ENCODE measurements around the gene EFCAB14. TPM values are rescaled to one million over a fixed set of nuclear protein-coding genes. Genes with fewer than 3 reads are reported as not detected.

The EFCAB14 gene
- total RNA-seq, 1 donor from 2014 or later, result 32.4 TPM

DNA sequence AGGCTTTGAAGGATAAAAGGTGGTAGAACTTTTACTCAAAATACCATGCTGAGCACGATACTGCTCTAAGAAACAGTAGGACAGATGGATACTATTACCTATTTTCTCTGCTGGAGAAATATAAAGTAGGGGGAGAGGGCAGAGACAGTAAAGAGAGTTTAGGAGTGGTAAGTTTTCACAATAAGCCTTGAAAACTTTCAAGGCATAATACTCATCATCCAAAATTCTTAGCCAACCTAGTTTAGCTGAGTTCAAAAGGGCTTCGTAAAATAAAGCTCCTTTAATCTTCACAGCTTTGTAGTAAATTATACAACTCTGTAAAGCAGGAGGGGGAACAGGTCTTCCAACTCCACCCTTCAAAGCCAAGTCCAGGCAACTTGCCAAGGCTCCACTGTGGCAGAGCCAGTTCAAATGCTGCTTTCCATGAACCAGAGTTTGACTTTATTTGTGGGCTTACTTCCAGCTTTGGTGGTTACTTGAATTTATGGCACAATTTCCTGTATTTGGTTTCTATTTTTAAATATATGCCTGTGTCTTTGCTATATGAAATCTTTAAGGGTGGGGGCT, 31.7 kb downstream of the EFCAB14 start:
- DNase-seq (ENCODE audit: low read depth), result peak; percentile 25
- no peak for FAIRE-seq
- Histone ChIP-seq H3K27me3 (ENCODE audit: control insufficient read depth, insufficient read depth, low read length) (no peaks in the 10 kb centered on the region), H3K36me3 (ENCODE audit: control insufficient read depth, insufficient read depth, low read length) (peaks cover 30% of the 10 kb centered on the region), H3K4me3 (ENCODE audit: low read depth, low read length) (no peak overlapping the region)
- TF ChIP-seq, protein P1, sequence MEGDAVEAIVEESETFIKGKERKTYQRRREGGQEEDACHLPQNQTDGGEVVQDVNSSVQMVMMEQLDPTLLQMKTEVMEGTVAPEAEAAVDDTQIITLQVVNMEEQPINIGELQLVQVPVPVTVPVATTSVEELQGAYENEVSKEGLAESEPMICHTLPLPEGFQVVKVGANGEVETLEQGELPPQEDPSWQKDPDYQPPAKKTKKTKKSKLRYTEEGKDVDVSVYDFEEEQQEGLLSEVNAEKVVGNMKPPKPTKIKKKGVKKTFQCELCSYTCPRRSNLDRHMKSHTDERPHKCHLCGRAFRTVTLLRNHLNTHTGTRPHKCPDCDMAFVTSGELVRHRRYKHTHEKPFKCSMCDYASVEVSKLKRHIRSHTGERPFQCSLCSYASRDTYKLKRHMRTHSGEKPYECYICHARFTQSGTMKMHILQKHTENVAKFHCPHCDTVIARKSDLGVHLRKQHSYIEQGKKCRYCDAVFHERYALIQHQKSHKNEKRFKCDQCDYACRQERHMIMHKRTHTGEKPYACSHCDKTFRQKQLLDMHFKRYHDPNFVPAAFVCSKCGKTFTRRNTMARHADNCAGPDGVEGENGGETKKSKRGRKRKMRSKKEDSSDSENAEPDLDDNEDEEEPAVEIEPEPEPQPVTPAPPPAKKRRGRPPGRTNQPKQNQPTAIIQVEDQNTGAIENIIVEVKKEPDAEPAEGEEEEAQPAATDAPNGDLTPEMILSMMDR (IDR thresholded peaks at IDR 0.05; ENCODE audit: insufficient read depth, low read length, severe bottlenecking), result no peak

DNA sequence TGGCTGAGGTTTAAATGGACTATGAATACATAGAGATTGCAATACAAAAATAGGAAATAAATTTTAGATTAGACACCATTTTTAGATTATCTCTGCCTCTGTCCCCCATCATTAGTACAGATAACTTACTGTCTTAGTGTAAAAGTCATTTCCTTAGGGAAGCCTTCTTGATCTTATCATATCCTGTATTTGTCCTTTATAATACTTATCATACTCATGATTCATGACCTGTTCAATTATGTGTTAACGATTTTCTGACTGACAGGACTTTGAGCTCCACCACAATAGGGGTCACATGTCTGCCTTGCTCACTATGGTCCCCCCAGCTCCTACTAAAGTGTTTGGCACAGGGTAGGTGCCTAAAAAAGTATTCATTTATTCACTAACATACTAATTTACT, 32.7 kb downstream of the EFCAB14 start:
- Histone ChIP-seq H3K4me3 (ENCODE audit: low read depth, low read length) (no peak overlapping the region), H3K27me3 (ENCODE audit: control insufficient read depth, insufficient read depth, low read length) (no peaks in the 10 kb centered on the region), H3K36me3 (ENCODE audit: control insufficient read depth, insufficient read depth, low read length) (peaks cover 28% of the 10 kb centered on the region)
- TF ChIP-seq, protein P1 (IDR thresholded peaks at IDR 0.05; ENCODE audit: insufficient read depth, low read length, severe bottlenecking), result no peak
- DNase-seq (ENCODE audit: low read depth) (no peak), FAIRE-seq (no peak)

DNA sequence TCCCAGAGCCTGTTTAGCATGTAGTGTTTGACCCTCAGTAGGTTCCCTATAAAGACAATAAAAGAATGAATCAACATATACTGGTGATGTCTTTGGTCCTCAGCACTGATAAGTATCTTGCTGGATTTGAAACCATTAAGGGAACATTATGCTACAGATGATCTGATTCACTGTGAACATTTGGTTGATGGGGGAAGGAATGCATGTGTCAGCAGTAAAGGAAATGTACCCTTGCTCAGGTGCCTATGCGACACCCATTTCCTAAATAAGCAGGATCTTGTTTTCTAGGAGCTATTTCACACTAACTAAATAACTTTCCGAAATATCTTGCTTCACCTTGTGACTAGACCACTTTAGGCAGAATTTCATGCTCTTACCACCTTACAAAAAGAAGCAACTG, 34.2 kb downstream of the EFCAB14 start:
- FAIRE-seq, result no peak
- TF ChIP-seq, protein P1 (IDR thresholded peaks at IDR 0.05; ENCODE audit: insufficient read depth, low read length, severe bottlenecking), result no peak
- no peaks in the 10 kb centered on the region for H3K27me3 ChIP-seq (ENCODE audit: control insufficient read depth, insufficient read depth, low read length)

DNA sequence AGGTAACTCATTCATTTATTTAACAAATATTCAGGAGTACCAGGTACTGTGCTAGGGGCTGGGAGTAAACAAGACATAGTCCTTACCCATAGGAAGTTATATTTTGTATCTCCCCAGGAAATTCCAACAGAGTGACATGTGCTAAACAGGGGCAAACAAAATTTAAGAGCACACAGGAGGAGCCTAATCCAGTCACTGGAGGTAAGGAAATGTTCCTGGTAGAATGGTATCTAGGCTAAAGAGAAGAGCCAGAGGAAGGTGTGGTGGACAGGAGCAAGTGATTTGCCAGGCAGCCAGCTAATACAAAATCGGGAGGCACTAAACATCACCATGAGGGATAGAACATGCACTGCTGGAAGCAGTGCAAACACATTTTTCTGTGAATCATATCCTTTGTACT, 36.9 kb downstream of the EFCAB14 start:
- TF ChIP-seq, protein P1 (IDR thresholded peaks at IDR 0.05; ENCODE audit: insufficient read depth, low read length, severe bottlenecking), result no peak
- Histone ChIP-seq H3K27me3 (ENCODE audit: control insufficient read depth, insufficient read depth, low read length) (no peaks in the 10 kb centered on the region), H3K4me3 (ENCODE audit: low read depth, low read length) (no peak overlapping the region), H3K36me3 (ENCODE audit: control insufficient read depth, insufficient read depth, low read length) (peaks cover 15% of the 10 kb centered on the region)
- no peak for DNase-seq (ENCODE audit: low read depth)
- no peak for FAIRE-seq

More for the DNA sequence above, 34.2 kb downstream of the EFCAB14 start:
- Histone ChIP-seq H3K36me3 (ENCODE audit: control insufficient read depth, insufficient read depth, low read length) (peaks cover 22% of the 10 kb centered on the region), H3K4me3 (ENCODE audit: low read depth, low read length) (no peak overlapping the region)
- DNase-seq (ENCODE audit: low read depth), result no peak

DNA sequence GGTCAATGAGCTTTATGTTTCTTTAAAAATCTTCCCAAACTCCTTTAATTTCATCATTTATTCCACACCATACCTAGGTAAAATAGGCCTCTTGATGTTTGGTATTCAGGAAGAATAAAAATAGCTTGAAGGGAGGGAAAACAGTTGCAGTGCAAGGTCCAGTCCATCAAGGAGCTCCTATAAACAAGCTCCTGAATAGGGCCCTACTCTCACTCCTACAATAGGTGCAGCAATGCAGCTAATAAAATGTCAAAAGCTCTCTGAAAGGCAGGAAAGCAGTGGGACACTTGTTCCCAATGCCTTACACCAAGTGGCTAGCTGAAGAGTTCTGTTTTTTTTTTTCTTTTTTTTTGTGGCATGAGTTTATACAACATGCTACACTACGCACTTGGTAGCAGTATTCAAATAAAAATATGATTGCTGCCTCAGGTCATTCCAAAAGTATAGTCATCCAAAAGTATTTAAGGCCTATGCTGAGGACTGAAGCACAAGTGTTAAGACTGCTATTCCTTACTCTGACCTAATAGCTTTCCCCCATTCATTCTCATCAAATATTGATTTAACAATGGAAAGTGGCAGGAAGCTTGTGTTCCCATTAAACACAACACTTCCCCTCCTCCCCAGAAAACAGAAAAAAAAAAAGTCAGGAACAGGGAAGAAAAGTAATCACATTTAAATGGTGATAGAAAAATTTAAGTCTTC, 37.4 kb downstream of the EFCAB14 start:
- no peaks in the 10 kb centered on the region for H3K27me3 ChIP-seq (ENCODE audit: control insufficient read depth, insufficient read depth, low read length)
- H3K4me3 ChIP-seq (ENCODE audit: low read depth, low read length), result no peak overlapping the region
- DNase-seq (ENCODE audit: low read depth) (no peak), FAIRE-seq (no peak)
- TF ChIP-seq, protein P1 (IDR thresholded peaks at IDR 0.05; ENCODE audit: insufficient read depth, low read length, severe bottlenecking), result no peak
- H3K36me3 ChIP-seq (ENCODE audit: control insufficient read depth, insufficient read depth, low read length), result peaks cover 14% of the 10 kb centered on the region

All from bronchial epithelial cell (primary cell).